Sigmoid colon (tissue), 3 donors: ENCODE measurements around the gene SYNPO2.

ENCODE experiments used
- POLR2A ChIP-seq, 2 donors: fragments of 450-650 bp; IDR thresholded peaks; one replicate each; pipeline ENCODE4 v1.6.1; 2016; ENCODE audit warnings: antibody characterized with exemption in 2 of 2, mild to moderate bottlenecking in 2 of 2, moderate library complexity in 2 of 2
- TF ChIP-seq, protein P1 (sequence below), 4 experiments: fragments of 450-650 bp in 3 of 4; fragments of 200-600 bp in 1 of 4; IDR thresholded peaks; one replicate each; pipeline ENCODE4 v1.5.1; 2016 to 2019; ENCODE audit warnings: antibody characterized with exemption in 4 of 4, mild to moderate bottlenecking in 3 of 4, moderate library complexity in 2 of 4

DNA sequence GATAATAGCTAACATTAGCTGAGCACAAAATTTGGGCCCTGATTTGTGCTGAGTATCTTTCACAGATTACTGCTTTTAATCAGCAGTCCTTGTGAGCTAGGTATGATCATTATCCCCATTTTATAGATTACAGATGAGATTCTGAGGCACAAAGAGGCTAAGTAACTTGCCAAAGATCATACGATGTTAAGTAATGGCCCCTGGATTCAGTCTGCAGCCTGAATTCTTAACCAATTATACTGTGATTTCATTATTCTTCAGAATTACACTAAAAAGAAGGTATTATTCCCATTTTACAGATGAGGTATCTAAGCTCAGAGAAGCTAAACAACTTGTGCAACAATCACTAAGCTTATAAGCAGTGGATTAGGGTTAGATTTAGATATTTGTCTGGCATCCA, 149.1 kb downstream of the SYNPO2 start:
- no peak for TF ChIP-seq POLR2A (IDR thresholded peaks at IDR 0.05)
- TF ChIP-seq, protein P1, sequence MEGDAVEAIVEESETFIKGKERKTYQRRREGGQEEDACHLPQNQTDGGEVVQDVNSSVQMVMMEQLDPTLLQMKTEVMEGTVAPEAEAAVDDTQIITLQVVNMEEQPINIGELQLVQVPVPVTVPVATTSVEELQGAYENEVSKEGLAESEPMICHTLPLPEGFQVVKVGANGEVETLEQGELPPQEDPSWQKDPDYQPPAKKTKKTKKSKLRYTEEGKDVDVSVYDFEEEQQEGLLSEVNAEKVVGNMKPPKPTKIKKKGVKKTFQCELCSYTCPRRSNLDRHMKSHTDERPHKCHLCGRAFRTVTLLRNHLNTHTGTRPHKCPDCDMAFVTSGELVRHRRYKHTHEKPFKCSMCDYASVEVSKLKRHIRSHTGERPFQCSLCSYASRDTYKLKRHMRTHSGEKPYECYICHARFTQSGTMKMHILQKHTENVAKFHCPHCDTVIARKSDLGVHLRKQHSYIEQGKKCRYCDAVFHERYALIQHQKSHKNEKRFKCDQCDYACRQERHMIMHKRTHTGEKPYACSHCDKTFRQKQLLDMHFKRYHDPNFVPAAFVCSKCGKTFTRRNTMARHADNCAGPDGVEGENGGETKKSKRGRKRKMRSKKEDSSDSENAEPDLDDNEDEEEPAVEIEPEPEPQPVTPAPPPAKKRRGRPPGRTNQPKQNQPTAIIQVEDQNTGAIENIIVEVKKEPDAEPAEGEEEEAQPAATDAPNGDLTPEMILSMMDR (IDR thresholded peaks at IDR 0.05) = no peak
